GM18511 (cell line): Measurements from ENCODE around the gene TRIM25.
A peak's percentile ranks its signal among the peaks of the same experiment; 100 is the strongest.
"Not testable (repeated sequence)": the region's sequence is repeated elsewhere in the genome, so short reads cannot be mapped to it uniquely, and the experiment has no call there.

Source experiments
- ATAC-seq: cut with Tn5 transposase; IDR thresholded peaks from one replicate; pipeline ENCODE4 v1.9.1; 2021; ENCODE audit warnings: mild to moderate bottlenecking, moderate library complexity; ENCODE audit not compliant: unreplicated experiment

Gene TRIM25

GRCh38 chr17:56913867-56914580 is at the start of gene TRIM25:
TSS of gene TRIM25 (minus strand) at chr17:56914049. CDS start at chr17:56913988, 61 bp downstream.
- peak; percentile 76 for ATAC-seq

GRCh38 chr17:56960596-56961538 is 47.0 kb upstream of the TRIM25 start, which contains the start of gene COIL:
TSS of gene COIL (minus strand) at chr17:56961050. CDS start at chr17:56961019, 31 bp downstream.
- ATAC-seq = peak; percentile 95

- no peak for ATAC-seq
Observed at GRCh38 chr17:56956992-56957391, 43.1 kb upstream of the TRIM25 start.

- ATAC-seq = no peak
Observed at GRCh38 chr17:56949595-56949994, 35.7 kb upstream of the TRIM25 start.

GRCh38 chr17:56948491-56948890 is 34.6 kb upstream of the TRIM25 start:
- no peak for ATAC-seq

GRCh38 chr17:56947741-56948140 is 33.9 kb upstream of the TRIM25 start:
- ATAC-seq = no peak

- no peak for ATAC-seq
Observed at GRCh38 chr17:56945938-56946505, 32.2 kb upstream of the TRIM25 start.

GRCh38 chr17:56943505-56944125 is 29.8 kb upstream of the TRIM25 start:
- ATAC-seq = no peak

GRCh38 chr17:56939869-56940484 is 26.1 kb upstream of the TRIM25 start:
- peak; percentile 74 for ATAC-seq

GRCh38 chr17:56938206-56938605 is 24.4 kb upstream of the TRIM25 start:
- not testable (repeated sequence) for ATAC-seq

GRCh38 chr17:56937687-56938086 is 23.8 kb upstream of the TRIM25 start:
- no peak for ATAC-seq

GRCh38 chr17:56936697-56937322 is 23.0 kb upstream of the TRIM25 start:
- ATAC-seq = no peak

- ATAC-seq = no peak
Observed at GRCh38 chr17:56935461-56935860, 21.6 kb upstream of the TRIM25 start.

- ATAC-seq = no peak
Observed at GRCh38 chr17:56934280-56934679, 20.4 kb upstream of the TRIM25 start.

GRCh38 chr17:56933868-56934267 is 20.0 kb upstream of the TRIM25 start:
- ATAC-seq = no peak

GRCh38 chr17:56933151-56933745 is 19.4 kb upstream of the TRIM25 start:
- no peak for ATAC-seq

GRCh38 chr17:56930739-56931337 is 17.0 kb upstream of the TRIM25 start:
- ATAC-seq = no peak

GRCh38 chr17:56929362-56929969 is 15.6 kb upstream of the TRIM25 start:
- ATAC-seq = no peak

GRCh38 chr17:56928586-56928985 is 14.7 kb upstream of the TRIM25 start:
- ATAC-seq = no peak
